GM21717 (cell line): ENCODE results near the gene MED26.
"Not testable (repeated sequence)": the region's sequence is repeated elsewhere in the genome, so short reads cannot be mapped to it uniquely, and the experiment has no call there.

ENCODE experiments used
- ATAC-seq: cut with Tn5 transposase; IDR thresholded peaks from one replicate; pipeline ENCODE4 v1.9.1; 2021; ENCODE audit warnings: mild to moderate bottlenecking, moderate library complexity; ENCODE audit not compliant: unreplicated experiment

The MED26 gene

GRCh38 chr19:16628183-16628983 lies at the start of gene MED26:
Gene MED26 (minus strand): TSS chr19:16628204. CDS start chr19:16627943, 261 bp downstream.
- peak; percentile 61 for ATAC-seq

GRCh38 chr19:16677055-16677454 lies 49.1 kb upstream of the MED26 start:
- no peak for ATAC-seq

DNA sequence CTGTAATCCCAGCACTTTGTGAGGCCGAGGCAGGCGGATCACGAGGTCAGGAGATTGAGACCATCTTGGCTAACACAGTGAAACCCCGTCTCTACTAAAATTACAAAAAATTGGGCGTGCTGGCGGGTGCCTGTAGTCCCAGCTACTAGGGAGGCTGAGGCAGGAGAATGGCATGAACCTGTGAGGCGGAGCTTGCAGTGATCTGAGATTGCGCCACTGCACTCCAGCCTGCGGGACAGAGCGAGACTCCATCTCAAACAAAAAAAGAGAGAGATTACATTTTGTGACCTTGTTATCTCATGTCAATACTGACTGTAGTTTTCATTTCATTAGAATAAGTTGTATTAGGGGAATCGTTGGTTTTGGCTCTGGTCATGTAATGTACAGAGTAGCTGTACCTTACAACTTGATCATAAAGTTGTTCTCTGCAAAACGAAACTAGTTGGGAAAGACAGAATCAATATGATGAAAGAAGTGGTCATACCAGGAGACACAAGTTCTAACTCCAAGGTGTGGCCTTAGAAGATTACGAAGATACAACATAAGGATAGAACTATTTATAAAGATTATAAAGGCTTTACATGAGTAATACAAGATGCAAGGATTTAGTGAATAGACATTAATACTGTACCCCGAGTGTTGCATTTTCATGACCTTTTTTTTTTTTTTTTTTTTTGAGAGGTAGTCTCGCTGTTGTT lies 48.2 kb upstream of the MED26 start:
- no peak for ATAC-seq

DNA sequence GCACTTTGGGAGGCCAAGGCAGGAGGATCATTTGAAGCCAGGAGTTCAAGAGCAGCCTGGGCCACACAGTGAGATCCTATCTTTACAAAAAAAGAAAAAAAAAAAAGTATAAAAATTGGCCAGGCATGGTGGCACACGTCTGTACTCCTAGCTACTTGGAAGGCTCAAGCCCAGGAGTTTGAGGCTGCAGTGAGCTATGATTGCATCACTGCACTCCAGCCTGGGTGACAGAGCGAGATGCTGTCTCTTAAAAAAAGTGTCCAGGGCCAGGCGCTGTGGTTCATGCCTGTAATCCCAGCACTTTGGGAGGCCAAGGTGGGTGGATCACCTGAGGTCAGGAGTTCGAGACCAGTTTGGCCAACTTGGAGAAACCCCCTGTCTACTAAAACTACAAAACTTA lies 45.8 kb upstream of the MED26 start:
- not testable (repeated sequence) for ATAC-seq

DNA sequence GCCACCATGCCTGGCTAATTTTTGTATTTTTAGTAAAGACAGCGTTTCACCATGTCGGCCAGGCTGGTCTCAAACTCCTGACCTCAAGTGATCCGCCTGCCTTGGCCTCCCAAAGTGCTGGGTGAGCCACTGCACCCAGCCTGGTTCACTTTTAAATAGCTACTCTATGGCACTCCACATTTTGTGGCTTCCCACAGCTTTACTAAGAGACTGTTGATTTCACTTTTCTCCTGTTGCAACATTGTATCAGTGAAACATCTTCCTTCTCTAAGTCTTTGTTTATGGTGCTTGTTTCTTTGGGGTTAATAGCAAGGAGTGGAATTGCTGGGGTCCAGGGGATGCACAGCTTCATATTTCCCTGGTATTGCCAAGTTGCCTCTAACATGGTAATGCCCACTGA lies 45.2 kb upstream of the MED26 start:
- no peak for ATAC-seq

GRCh38 chr19:16671652-16672274 lies 43.8 kb upstream of the MED26 start:
- no peak for ATAC-seq

DNA sequence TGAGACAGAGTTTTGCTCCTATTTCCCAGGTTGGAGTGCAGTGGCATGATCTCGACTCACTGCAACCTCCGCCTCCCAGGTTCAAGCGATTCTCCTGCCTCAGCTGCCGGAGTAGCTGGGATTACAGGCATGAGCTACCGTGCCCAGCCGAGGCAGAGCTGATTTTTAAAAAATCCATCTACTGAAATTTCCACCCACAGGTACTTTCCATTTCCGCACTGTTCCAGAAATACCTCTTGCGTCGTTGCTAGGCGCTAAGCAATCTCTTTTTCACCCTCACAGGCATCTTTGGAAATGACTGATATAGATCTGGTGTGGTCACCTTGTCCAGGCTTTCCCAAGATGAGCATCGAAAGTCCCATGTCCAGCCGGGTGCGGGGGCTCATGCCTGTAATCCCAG lies 42.3 kb upstream of the MED26 start:
- ATAC-seq, result no peak

DNA sequence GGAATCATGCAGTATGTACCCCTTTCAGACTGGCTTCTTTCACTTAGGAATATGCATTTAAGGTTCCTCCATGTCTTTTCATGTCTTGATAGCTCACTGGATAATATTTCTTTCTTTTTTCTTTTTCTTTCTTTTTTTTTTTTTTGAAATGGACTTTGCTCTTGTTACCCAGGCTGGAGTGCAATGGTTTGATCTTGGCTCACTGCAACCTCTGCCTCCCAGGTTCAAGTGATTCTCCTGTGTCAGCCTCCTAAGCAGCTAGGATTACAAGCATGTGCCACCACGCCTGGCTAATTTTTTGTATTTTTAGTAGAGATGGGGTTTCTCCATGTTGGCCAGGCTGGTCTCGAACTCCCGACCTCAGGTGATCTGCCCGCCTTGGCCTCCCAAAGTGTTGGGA lies 40.7 kb upstream of the MED26 start:
- ATAC-seq, result not testable (repeated sequence)

DNA sequence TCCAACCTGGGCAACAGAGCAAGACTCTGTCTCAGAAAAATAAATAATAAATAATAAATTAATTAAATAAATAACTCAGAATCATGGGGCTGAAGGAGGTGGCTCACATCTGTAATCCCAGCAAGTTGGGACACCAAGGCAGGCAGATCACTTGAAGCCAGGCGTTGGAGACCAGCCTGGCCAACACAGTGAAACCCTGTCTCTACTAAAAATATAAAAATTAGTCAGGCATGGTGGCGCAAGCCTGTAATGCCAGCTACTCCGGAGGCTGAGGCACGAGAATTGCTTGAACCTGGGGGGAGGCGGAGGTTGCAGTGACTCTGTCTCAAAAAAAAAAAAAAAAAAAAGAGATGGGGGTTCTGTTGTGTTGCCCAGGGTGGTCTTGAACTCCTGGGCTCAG lies 40.2 kb upstream of the MED26 start:
- ATAC-seq, result no peak

- no peak for ATAC-seq
These were observed 33.6 kb upstream of the MED26 start for GRCh38 chr19:16661480-16662034.

GRCh38 chr19:16660763-16661479 lies 32.9 kb upstream of the MED26 start, which contains the start of gene TMEM38A:
Gene TMEM38A (plus strand): TSS chr19:16661139. CDS start chr19:16661218, 79 bp downstream.
- no peak for ATAC-seq

DNA sequence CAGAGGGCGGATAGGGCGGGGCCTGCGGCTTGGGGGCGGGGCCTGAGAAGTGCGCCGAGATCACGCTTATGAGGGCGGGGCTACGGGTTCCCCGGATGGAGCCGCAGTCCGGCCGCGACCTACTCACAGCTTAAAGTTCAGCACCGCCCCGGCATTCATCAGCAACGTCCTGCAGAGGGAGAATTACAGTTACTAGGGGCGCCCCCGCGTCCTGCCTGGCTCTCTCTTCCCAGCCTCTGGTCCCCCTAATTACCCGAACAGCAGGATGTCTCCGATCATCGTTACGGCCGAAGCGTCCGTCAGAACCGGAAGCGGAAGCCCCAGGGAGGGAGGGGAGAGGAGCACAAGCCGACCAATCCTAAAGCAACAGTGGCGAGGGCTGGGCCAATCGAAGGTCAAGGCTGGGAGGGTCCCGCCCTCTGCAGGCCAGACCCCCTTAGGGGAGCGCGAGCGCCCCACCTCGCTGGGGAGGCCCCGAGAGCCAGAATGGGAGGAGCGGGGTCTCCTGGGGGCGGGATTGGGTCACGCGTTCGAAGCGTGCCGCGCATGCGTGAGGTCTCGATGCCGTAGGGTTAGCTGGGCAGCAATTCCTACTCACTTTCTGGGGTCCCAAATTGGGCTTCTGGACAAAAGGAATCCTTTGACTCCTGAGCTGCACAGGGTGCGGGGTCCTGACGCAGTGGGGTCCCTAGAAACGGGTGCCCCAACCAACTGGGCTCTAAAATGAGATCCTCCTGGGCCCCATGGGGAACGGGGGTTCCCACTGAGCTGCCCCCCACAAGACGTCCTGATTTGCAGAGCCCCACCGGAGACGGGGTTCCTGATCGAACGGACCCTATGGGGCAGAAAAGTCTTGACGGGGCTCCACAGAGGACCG lies 32.1 kb upstream of the MED26 start, which contains the start of gene SMIM7:
TSS of gene SMIM7 (minus strand) at position 313 of the 877 bp plus-strand sequence. CDS start at position 279, 34 bp downstream.
- peak; percentile 83 for ATAC-seq

GRCh38 chr19:16659464-16659831 lies 31.4 kb upstream of the MED26 start:
- no peak for ATAC-seq

DNA sequence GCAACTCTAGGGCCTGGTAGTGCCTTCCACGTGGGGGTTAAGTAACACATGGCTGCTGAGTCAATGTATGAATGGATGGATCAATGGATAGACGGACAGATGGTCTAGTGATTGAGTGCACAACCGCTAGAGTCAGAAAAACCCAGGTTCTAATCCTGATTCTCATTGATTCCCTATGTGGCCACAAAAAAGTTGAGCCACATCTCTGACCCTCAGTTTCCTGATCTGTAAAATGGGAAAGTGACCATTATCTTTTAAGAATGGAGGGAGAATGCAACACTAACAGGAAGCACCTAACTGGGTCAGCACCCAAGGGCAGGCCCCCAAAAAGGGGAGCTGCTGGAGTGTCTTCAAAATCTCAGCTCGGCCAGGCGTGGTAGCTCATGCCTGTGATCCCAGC lies 29.4 kb upstream of the MED26 start:
- ATAC-seq, result no peak

DNA sequence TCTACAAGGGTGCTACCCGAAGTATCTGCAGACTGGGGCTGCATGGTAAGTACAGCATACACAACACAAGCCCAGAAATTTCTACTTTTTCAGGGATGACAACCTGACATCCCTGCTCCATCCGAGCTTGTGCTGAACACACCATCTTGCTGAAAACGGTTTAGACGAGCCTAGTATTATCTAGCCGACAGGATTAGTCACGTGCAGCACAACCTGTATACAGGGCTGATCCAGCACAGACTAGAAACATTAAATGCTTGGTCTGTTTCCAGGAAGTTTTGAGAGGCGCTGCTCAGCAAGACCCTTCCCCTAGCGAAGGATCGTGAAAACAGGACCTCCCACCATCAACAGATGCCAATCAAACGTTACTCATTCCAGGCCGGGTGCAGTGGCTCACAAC lies 27.7 kb upstream of the MED26 start:
- no peak for ATAC-seq

GRCh38 chr19:16654627-16655026 lies 26.6 kb upstream of the MED26 start:
- ATAC-seq, result no peak

GRCh38 chr19:16654140-16654539 lies 26.1 kb upstream of the MED26 start:
- ATAC-seq, result no peak

DNA sequence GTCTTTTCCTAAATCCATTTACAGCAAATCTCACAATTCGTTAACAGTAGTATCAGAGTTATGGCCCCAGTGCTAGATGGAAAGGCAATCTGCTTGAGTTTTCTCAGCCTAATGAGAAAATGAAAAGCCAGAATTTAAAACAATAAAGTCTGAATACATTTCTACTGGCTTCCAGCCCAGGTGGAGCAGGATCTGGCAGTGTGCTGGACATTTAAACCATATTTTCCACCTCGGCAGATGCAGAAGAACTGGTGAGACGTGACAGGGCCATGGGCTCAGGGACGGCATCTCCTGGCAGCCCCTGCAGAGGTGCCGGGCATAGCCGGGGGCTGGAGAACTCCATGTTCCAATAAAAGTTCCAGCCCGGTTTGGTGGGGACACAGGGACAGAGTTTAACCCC lies 24.9 kb upstream of the MED26 start:
- no peak for ATAC-seq

GRCh38 chr19:16651421-16652188 lies 23.6 kb upstream of the MED26 start:
- not testable (repeated sequence) for ATAC-seq
